D341Med (cell line): ENCODE measurements around the gene ITFG1.
"Not testable (repeated sequence)": the region's sequence is repeated elsewhere in the genome, so short reads cannot be mapped to it uniquely, and the experiment has no call there.

ENCODE experiments used
- DNase-seq: peaks from one replicate; pipeline ENCODE4 v3.0.0; 2012; ENCODE audit warnings: low spot score

Gene ITFG1

DNA sequence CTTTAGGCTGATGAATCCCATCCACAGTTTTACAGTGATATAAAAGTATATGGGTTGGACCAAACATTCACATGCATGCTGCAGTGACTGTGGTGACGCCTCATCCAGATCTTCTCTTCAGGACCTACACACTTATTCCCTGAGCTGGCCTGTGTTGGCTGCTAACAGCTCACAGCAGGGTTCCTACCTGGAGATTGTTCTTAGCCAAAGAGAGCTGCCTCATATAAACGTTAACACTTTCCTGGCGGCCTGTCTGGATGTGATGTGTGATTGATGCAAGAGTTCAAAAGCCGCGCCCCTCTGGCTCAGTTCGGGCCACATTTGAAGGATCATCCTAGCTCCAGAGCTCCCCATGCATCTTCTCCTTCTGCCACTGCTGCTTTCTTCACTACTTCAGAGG, 224.1 kb downstream of the ITFG1 start:
- no peak for DNase-seq

DNA sequence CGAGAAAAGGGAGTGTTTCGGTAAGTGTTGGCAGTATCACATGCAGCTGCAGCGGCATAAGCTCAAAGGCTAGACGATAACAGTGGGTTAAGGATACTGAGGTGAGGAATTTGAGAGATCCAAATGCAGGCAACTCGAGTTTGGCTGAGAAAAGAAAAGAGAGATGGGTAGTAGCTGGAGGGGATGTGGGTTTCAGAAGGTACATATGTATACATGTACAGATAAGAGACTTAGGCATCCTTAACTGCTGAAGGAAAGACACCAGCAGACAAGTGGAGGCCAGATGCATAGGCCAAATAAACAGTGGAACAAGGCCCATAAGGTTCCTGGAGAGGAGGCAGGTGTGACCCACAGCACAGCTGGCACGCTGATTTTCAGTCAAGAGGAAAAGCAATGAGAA, 230.6 kb downstream of the ITFG1 start:
- no peak for DNase-seq

DNA sequence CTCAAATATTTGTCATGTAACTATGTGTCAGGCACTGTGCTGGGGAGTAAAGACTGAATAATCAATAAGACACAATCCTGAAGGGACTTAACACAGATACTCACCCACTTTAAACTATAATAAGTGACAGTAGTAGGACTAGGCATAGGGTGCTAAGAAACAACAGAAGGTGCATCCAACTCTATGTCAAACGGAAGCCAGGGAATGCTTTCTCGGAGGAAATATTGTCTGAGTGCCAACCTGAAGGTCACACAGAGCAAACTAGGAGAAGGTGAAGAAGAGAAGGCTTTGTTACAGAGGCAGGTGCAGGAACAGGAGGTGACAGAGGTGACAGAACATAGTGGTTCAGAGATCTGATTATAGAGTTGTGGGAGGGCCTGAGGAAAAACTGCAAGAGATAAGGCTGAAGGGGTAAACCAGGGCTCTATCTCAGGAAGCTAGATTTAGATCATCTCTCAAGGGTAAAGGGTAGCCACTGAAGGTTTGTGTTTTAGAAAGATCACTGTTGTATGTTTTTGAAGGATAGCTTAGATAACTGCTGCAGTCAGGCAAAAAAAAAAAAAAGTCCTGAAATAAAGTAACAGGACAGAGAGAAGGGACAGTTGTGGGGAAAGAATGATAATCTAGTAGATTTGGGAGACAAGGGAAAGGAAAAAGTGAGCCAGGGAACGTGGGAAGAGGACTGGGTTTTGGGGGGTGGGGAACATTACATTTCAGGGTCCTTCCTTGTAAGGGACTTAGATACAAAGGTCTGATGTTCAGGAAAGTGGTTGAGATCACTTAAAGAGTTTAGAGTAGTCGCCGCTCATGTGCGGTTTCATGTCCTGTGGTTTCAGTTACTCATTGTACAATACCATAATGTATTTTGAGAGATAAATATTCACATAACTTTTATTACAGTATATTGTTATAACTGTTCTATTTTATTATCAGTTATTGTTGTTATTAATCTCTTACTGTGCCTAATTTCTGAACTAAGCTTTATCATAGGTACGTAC, 231.5 kb downstream of the ITFG1 start:
- DNase-seq: no peak

DNA sequence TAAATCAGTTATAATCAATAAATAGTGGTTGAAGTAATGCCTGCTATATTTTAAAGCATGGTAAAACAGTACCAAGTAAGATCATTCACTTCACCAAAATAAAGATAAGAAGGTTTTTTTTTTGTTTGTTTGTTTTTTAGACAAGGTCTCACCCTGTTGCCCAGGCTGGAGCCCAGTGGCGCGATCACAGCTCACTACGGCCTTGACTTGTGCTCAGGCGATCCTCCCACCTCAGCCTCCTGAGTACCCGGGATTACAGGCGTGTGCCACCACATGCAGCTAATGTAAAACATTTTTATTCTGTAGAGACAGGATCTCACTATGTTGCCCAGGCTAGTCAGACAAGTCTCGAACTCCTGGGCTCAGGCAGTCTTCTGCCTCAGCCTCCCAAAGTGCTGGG, 232.6 kb downstream of the ITFG1 start:
- no peak for DNase-seq

DNA sequence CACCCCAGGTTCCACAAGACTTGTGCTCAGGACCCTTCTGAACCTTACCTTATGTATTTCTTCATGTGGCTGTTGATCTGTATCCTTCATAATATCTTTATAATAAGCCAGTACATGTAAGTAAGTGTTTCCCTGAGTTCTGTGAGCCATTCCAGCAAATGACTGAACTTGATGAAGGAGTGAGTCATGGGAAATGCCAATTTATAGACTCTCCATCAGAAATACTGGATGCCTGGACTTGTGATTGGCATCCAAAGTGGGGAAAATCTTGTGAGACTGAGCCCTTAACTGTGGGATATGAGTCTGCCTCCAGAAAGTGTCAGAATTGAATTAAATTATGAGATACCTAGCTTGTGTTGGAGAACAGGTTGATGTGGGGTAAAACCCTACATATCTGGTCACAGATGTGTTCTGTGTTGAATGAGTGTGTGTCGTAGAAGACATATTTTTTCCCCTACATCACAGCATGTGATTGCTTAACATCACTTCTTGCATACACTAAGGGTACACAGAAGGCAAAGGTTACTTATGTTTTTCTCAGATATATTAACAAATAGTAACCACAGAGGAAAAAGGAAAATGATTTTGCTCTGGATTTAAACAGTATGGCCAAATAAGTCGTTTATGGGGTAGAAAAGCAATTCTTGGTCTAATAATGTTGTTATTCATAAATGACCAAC, 247.0 kb downstream of the ITFG1 start:
- DNase-seq: no peak

DNA sequence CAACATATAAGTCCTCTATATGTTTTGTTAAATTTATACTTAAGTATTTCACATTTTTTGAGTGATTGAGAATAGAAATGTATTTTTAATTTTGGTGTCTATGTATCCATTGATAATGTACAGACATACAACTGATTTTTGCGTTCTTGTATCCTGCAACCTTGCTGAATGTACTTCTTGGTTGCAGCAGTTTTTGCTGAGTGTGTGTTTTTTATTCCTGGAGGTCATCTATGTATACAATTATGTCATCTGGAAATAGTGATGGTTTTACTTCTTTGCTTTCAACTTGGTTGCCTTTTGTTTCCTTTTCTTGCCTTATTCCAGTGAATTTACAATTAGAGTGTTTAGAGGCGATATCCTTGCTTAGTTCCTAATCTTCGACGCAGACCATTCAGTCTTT, 249.6 kb downstream of the ITFG1 start:
- DNase-seq: no peak

DNA sequence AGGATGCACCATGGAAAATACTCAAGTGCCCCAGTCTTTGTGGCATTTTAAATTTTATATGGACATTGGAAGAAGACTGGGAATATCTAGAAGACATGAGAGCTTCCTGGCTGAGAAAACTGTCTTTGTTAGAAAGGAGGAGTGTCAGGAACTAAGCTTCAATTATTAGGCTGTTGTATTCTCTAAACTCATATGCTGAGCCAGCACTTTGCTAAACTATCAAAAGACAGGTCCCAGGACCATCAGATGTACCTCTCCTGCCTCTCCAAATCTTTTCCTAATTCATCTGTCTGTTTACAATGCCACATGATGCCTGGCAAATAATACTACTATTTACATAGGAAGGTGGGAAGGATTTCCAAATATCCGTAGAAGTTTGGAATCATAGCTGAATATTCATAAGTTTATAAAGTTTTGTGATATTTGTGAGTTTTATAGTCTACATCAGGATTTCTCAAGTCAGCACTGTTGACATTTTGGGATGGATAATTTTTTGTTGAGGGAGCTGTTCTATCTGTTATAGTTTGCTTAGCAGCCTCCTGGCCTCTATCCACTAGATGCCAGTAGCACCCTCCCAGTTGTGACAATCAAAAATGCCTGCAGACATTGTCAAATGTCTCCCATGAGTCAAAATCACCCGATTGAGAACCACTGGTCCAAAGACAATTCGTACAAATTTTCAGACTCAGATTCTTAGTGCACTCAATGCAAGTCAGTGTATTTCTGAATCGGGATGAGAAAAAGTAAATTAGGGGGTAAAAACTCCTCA, 255.9 kb downstream of the ITFG1 start:
- no peak for DNase-seq

DNA sequence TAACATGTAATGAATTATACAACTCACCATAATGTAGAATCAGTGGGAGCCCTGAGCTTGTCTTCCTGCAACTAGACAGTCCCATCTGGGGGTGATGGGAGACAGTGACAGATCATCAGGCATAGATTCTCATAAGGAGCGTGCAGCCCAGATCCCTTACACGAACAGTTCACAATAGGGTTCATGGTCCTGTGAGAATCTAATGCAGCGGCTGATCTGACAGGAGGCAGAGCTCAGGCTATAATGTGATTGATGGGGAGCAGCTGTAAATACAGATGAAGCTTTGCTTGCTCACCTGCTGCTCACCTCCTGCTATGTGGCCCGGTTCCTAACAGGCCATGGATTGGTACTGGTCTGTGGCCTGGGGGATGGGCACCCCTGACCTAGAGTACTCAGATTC, 257.4 kb downstream of the ITFG1 start:
- DNase-seq: not testable (repeated sequence)

DNA sequence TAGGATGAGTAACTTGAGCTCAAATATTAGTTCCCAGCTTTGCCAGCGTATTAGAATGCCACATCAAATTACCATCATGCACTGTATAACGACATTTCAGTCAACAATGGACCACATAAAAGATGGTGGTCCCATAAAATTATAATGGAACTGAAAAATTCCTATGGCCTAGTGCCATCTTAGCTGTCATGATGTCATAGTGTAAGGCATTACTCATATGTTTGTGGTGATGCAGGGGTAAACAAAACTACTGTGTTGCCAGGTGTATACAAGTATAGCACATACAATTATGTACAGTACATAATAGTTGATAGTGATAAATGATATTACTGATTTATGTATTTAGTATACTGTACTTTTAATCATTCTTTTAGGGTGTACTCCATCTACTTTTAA, 262.7 kb downstream of the ITFG1 start:
- DNase-seq: no peak

DNA sequence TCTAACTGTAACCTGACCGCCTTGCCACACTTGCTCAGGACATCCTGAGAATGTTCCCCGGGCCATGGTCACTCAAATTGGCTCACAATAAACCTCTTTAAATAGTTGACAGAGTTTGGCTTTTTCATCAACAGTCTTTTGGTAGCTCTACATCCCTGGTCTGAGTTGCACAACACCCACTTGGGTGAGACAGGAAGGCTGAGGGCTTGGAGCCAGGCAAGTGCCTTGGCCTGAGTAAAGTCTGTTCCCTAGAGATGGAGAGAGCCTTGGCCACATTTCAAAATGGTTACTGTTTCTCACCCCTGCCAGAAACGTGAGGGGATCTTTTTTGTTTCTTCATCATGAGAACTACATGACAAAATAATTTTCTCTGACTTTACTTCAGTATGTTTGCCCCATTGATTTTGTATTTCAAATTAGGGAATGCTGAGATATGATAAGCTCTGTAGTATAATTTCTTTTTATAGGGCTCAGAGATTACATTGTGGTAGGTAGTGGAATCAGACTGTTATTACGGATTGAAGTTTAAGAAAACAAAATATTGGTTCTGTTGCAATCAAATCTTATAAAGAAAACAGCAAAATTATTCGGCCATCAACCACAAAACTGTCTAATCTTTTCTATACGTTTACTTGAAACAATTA, 263.2 kb downstream of the ITFG1 start:
- no peak for DNase-seq

DNA sequence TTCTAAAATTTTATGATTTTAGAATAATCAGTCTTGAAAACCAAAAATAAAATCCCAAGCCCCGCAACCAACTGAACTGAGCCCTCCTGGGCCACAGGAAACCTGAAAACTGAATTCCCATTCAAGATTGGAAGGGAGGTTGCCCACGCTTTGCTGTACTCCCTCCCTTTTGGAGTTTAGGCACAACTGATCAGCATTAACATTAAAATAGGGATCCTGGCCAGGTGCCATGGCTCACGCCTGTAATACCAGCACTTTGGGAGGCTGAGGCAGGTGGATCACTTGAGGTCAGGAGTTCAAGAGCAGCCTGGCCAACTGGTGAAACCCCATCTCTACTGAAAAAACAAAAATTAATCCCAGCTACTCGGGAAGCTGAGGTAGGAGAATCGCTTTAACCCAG, 264.4 kb downstream of the ITFG1 start:
- no peak for DNase-seq

DNA sequence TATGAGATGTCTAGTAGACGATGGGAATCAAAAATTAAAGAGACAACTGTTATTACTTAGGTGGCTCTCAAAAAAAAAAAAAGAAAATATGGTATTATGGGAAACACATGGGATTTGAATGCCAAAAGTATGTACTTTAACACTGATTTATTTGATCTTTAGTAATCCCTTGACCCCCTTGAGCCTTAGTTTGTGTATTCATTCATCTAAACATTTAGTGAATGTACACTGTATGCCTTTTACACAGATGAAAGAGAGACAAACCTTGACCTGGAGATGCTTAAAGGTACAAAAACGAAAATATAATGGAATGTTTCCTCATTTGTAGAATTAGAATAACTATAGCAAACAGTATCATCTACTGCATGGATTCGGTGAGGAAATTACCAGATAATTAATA, 278.5 kb downstream of the ITFG1 start:
- DNase-seq: no peak

DNA sequence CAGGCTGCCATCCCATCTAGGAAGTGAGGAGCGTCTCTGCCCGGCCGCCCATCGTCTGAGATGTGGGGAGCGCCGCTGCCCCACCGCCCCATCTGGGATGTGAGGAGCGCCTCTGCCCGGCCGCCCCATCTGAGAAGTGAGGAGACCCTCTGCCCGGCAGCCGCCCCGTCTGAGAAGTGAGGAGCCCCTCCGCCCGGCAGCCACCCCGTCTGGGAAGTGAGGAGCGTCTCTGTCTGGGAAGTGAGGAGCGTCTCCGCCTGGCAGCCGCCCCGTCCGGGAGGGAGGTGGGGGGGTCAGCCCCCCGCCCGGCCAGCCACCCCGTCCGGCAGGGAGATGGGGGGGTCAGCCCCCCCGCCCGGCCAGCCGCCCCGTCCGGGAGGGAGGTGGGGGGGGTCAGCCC, 279.8 kb downstream of the ITFG1 start:
- not testable (repeated sequence) for DNase-seq

DNA sequence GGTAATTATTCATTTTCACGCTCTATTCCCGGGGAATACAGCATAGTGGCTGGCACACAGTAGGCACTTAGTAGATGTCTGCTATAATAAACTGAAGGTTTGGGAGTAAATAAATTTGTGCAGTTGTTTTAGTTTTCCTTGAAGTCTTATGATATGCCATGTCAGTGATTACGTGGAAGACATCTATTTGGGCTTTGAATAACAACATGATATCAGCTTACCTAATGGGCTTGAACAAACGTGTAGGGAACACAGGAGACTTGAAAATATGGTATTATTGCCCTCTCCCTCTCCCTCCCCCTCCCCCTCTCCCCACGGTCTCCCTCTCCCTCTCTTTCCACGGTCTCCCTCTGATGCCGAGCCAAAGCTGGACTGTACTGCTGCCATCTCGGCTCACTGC, 280.8 kb downstream of the ITFG1 start:
- no peak for DNase-seq

DNA sequence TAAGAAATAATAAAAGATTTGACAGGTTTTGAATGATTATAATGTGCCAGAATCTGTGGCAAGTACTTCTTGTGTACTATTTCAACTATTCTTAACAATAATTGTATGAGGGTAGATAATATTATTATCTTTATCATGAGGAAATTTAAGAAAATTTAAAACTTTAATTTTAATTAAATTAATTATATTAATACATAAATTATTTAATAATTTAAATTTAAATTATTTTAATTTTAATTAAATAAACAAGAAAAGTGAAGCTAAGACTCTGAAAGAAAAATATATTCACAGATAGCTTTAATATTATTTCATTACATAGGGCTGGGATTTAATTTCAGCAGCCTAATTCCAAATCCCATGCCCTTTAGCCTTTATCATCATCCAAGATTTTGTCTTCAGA, 285.7 kb downstream of the ITFG1 start:
- DNase-seq: no peak

DNA sequence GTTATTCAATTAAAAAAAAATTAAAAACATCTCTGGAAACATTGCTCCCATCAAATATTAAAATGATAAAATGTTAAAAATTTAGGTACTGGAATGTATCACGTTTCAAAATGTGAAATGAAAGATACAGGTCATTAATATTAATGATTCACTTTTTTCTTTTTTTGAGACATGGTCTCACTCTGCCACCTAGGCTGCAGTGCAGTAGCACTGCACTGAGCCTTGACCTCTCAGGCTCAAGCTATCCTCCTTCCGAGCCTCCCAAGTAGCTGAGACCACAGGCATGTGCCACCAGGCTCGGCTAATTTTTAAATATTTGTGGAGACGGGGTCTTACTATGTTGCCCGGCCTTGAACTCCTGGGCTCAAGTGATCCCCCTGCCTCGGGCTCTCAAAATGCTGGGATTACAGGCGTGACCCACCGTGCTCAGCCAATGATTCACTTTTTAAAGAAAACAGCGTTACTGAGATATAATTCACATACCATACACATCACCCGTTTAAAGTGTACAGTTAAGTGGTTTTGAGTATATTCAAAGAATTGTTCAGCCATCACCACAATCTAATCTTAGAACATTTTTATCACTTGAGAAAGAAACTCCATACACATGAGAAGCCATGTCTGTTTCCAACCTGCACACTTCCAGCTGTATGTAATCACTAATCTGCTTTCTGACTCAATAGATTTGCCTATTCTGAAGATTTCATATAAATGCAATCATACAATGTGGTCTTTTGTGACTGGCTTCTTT, 298.0 kb downstream of the ITFG1 start:
- DNase-seq: no peak

DNA sequence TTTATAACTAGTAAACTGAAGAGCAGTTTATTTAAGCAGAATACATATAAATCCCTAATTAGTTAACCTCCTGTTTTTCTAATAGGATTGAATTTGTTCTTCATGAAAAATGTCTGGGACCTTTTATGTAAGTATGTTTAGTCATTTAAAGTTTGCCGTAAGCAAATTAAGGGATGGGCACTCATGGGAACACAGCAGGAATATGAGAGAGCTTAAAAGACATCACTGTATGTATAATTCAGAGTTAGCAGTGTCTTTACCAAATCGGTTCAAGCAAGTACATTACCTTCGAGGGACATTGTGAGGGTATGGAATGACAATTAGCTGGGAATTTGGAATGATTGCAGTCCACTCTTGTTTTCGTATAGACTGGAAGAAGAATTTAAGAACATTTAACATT, 299.4 kb downstream of the ITFG1 start:
- no peak for DNase-seq

DNA sequence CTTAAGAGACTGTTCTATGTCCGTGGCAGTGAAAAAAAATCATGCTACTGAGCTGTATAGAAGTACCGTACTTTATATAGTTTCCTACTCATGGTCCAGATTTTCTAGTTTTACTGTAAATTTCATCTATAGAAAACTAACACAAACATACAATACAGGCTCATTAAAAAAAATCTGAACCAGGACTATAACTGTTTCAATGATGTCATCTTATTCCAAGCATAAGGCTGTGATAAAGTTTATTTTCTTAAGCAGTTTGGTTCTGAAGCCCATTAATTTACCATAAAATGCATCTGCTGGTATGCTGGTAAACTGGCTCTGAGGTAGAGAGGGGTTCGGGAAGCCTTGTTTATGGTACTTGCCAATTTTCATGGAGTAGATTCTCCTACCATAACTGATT, 300.4 kb downstream of the ITFG1 start:
- DNase-seq: no peak

DNA sequence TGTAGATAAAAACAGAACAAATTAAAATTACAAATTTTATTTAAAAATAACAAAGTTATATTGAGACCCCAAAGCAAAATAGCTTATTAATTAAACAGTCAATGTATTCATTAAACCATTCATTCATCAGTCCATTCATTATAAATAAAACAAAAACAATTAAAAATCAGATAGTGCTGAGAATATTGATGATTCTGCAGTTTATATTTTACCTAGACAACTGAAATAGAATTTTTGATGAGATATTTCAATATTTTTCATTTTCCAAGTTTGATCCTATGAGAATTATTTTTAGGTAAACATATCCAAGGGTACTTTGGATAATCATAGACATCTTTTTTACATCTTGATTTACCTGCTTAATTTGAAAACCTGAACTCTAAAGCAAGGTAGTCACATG, 301.9 kb downstream of the ITFG1 start:
- DNase-seq: no peak

DNA sequence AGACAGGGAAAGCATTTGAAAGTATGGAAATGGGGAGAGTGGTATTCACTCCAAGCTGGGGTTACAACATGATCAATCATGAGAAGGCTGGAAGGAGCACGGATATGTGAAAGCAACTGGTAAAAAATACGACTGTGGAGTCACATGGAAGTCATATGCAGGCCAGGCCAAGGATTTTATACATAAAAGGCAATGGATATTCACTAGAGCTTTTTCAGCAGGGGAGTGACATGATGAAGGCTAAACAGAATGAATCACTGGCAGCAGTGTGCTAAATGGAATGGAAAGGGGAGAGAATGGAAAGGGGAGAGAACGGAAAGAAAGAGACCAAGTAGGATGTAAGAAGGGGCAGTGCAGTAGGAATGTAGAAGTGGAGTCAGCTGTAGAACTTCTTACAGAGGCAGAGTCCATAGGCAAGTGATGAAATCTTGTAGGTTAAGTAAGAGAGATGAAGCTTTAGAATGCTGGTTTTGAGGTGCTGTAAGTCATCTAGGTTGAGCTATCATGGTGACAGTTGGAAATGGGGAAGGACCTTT, 304.1 kb downstream of the ITFG1 start:
- DNase-seq: no peak

DNA sequence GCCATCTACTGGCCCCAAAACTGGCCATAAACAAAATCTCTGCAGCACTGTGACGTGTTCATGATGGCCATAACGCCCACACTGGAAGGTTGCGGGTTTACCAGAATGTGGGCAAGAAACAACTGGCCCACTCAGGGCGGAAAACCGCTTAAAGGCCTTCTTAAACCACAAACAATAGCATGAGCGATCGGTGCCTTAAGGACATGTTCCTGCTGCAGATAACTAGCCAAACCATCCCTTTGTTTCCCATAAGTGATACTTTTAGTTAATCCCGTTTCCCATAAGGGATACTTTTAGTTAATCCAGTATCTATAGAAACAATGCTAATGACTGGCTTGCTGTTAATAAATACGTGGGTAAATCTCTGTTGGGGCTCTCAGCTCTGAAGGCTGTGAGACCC, 308.4 kb downstream of the ITFG1 start:
- DNase-seq: not testable (repeated sequence)
